ENCODE measurements around the gene FARP2.
A peak's percentile ranks its signal among the peaks of the same experiment; 100 is the strongest.
"Not testable (repeated sequence)": the region's sequence is repeated elsewhere in the genome, so short reads cannot be mapped to it uniquely, and the experiment has no call there.

The FARP2 gene

DNA sequence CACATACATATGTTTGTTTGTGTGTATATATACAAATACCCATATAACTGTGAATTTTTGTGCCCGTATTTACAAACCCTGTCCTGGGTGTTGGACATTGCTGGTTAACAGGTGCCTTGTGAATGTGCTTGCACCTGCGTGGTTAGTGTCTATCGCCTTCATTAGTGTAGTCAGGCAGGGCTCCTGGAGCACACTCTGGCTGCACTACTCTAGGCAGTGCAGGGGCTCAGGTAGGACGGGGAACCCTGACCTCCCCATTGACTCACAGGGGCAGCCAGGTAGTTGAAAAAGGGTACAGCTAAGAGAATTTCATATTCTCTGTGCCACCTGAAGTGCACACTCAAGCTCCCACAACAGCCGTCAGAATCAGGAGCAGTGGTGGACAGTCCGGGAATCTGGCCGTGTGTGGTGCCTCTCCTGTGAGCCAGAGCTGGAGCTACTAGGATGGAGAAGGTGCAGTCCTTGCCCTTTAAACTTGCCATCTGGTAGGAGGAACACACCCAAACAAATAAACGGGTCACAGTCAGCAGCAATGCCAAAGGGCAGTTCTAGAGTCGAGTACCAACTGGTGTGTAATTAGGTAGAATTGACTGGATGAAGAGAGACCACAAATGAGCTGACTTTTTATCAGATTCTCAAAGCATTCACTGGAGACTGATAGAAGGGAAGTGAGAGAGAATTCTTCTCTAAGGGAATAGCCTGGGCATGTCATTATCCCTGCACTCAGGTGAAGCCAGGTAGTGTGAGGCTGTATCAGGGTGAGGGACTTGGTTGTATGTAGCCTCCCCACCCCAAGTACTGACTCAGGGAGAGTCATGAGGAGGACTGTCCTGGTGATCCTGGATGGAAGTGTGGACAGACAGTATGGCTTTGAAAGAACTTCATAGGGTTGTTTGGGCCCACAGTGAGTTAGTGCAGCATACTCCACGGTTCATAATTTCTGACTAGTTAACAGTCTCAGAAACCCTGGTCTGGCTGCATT lies 44.1 kb downstream of the FARP2 start:
- no peak for DNase-seq (ENCODE audit: low read depth in 2 of 2)

DNA sequence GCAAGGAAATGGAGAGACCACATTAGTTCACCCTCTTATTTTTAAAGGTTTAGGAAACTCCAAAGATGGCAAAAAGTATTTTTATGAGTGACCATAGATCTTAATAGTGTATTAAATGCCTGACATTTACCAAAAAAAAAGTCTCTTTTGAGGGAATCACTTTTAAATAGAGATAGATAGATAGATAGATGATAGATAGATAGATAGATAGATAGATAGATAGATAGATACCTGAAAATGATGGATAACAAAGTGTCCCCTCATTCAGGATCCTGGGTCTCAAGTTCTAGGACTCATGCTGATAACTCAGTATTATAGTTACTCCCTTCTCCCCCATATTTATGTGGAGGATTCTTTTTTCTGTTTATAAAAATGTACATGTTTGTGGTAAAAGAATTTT lies 52.8 kb downstream of the FARP2 start:
- DNase-seq (ENCODE audit: low read depth in 2 of 2) = no peak

DNA sequence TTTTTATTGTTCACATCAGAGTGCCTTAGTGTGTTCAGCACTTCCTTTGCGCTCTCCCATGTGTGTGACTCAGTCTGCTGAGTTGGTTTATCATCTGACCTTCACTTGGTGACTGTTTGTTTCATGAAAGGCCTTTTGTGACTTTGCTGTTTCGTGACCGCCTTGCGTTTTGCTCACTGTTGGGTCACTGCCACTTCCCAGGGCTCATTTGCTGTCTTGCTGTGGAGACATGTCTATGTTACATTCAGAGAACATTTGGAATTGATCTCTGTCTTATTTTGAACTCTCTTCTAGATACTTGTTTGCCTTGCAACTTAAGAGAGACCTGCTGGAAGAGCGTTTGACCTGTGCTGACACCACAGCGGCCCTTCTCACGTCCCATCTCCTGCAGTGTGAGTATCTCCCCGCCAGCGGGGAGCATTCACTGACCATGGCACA lies 54.7 kb downstream of the FARP2 start:
- DNase-seq (ENCODE audit: low read depth in 2 of 2) = no peak

DNA sequence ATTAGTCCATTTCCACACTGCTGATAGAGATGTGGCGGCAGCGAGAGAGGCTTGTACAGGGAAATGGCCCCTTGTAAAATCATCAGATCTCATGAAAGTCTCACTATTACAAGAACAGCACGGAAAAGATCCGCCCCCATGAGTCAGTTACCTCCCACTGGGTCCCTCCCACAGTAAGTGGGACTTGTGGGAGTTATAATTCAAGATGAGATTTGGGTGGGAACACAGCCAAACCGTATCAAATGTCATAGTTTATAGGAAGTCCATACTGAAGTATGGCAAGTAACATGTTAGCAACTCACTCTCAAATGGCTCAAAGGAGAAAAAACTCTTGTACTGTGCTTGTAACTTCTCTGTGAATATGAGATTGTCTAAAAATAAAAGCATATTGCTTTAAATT lies 56.1 kb downstream of the FARP2 start:
- no peak for DNase-seq (ENCODE audit: low read depth in 2 of 2)

DNA sequence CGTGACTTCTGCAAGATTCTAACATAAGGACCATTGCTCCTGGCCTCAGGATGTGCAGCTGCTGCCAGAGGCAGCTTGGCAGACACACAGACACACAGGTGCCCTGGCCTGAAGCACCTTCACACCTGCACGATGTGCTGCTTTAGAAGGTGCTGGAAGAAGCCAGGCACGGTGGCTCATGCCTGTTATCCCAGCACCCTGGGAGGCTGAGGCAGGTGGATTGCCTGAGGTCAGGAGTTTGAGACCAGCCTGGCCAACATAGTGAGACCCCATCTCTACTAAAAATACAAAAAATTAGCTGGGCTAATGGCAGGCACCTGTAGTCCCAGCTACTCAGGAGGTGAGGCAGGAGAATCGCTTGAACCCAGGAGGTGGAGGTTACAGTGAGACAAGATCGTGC lies 57.4 kb downstream of the FARP2 start:
- not testable (repeated sequence) for DNase-seq (ENCODE audit: low read depth in 2 of 2)

DNA sequence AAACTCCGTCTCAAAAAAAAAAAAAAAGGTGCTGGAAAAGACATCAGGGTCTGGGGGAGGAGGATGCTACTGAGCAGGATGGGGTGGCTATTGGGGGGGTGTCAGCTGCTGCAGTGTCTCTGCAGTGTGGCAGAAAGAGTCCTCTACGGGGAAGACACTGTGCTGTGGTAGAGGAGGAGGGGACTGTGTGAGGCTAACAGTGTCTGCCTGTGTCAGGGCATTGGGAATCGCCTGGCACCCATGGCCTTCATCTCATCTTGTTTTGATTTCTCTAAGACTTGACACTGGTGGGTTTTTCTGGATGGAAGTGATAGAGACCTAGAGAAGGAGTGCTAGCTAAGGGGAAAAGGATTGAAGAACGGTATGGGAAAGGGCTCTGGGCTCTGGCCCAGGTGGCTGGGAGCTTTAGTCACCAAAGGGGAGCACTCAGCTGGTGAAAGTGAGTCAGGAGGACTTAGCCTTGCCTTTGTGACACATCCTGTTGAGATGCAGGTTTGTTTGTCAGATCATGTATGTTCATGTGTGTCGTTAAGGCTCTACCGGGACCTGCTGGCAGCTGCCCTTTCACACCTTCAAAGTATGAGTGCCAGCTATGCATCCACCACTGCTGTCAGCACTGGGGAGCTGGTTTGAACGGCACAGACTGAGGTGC lies 58.0 kb downstream of the FARP2 start:
- DNase-seq (ENCODE audit: low read depth in 2 of 2) = no peak

DNA sequence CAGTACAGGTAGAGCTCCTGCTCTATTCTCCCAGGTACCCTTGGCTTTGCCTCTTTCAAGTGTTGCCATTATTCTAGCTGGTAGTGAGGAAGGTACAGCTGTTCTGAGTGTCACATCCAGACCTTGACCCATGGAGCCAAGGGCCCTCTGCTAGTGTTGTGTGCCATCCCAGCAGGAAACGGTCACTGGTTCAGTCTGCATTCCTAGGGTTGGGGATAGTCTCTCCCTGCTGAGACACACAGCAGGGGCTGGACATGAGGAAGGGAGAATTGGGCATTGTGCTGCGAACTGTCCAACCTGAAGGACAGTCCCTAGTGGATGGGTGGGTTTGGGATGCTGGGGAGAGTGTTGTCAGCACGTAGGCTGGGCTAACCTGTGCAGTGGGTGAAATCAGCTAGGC lies 59.1 kb downstream of the FARP2 start:
- no peak for DNase-seq (ENCODE audit: low read depth in 2 of 2)

DNA sequence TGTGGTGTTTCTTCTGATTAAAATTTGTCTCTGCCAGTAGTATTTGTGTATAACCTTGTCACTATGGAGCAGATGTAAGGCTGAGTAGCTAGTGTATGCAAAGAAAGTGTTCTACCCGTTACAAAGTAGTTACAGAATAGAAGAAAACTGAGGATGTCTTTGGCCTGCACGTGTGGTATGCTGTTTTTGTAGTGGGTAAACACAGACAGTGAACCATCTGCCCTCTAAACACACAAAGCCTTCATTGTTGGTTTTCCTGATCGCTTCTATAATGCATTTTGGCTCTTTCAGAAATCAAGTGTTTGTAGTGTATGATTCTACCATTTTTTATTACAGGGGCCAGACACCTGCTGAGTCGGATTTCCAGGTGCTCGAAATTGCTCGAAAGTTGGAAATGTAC lies 61.5 kb downstream of the FARP2 start:
- no peak for DNase-seq (ENCODE audit: low read depth in 2 of 2)

DNA sequence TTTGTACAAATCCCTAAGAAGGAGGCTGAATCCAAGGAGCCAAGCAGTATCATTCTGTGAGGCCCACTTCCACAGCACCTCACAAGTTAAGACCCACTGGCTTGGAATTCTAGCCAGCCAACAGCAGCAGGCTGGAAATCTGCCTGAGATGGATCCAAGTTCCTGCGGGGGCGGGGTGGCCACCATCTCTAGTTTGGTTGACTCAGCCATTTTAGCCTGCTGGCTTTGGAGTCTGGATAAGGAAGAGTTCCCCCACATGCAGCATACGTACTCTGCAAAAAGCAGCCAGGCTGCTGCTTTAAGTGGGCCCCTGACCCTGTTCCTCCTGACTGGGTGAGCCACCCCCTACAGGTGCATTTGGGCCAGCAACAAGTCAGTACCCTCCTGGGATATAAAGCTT lies 65.2 kb downstream of the FARP2 start:
- DNase-seq (ENCODE audit: low read depth in 2 of 2) = no peak

DNA sequence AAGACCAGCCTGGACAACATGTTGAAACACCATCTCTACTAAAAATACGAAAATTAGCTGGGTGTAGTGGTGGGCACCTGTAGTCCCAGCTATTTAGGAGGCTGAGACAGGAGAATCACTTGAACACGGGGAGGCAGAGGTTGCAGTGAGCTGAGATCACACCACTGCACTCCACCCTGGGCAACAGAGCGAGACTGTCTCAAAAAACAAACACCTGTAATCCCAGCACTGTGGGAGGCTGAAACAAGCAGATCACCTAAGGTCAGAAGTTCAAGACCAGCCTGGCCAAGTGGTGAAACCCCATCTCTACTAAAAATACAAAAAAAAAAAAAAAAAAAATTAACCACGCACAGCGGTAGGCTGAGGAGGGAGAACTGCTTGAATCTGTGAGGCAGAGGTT lies 65.9 kb downstream of the FARP2 start:
- not testable (repeated sequence) for DNase-seq (ENCODE audit: low read depth in 2 of 2)

DNA sequence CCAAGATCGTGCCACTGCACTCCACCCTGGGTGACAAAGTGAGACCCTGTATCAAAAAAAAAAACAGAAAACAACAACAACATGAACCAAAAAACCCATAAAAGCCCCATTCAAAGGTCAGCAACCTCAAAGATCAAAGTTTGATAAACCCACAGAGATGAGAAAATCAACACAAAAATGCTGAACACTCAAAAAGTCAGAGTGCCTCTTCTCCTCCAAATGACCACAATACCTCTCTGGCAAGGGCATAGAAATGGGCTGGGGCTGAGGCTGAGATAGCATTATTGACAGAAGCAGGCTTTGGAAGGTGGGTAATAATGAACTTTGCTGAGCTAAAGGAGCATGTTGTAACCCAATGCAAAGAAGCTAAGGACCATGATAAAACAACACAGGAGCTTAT lies 66.3 kb downstream of the FARP2 start:
- DNase-seq (ENCODE audit: low read depth in 2 of 2) = no peak

DNA sequence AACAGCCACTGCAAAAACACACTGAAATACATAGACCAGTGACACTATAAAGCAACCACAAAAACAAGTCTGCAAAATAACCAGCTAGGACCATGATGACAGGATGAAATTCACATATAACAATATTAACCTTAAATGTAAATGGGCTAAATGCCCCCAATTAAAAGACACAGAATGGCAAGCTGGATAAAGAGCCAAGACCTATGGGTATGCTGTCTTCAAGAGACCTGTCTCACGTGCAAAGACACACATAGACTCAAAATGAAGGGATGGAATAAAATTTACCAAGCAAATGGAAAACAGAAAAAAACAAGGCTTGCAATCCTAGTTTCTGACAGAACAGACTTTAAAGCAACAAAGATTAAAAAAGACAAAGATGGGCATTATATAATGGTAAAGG lies 67.4 kb downstream of the FARP2 start:
- DNase-seq (ENCODE audit: low read depth in 2 of 2) = not testable (repeated sequence)

DNA sequence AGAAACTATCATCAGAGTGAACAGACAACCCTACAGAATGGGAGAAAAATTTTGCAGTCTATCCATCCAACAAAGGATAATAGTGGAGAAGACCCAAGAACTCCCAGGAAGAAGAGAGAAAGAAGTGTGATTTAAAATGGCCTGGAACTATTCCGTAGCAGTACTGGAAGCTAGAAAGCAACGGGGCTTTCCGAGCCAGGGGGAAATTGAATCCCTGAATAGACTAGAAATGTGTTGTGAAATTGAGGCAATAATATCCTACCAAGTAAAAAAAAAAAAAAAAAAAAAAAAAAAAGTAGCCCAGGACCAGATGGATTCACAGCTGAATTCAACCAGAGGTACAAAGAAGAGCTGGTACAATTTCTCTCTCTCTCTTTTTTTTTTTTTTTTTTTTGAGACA lies 69.3 kb downstream of the FARP2 start:
- DNase-seq (ENCODE audit: low read depth in 2 of 2) = no peak

DNA sequence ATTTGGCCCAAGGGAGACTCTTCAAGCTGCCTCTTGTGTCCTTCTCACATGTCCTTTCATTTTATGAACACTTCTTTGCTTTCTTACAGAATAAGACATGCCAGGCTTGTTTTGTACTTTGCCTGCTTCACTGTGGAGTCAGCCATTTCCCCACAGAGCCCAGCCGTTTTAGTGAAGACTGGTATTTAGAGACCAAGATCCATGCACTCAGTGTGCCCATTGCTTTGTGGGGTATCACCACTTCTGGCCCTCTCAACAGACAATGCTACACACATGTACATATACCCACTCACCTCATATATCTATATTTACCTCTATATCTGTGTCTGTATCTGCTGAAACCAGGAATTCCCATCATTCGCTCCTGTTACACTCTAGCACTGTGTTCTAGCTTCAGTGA lies 74.1 kb downstream of the FARP2 start:
- DNase-seq (ENCODE audit: low read depth in 2 of 2) = no peak

DNA sequence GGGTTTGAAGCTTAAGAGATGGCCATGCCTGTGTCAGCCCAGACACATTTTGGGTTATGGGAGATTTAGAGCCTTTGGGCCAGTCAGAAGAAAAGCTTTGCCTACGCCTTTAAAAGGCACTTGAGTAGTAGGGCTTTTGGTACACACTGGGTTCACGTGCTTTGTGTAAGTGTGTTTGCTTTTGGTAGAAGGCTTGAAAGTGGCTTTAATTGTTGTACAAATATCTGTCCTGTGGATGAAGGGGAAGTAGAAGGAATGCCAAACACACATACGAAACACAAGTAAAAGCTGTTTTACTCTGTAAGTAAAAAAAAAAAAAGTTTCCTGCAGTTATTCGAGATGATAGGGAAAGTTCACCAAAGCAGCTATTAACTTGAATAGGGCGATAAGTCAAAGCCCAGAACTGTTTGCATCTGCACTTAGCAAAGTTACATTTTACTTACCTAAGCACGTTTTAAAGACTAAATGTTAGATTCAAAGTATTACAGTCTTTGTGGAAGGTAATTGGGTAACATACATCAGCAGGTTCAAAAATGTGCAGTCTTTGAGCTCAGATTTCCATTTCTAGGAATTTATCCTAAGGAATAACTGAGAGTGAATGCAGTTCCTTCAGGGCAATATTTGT lies 76.9 kb downstream of the FARP2 start:
- no peak for DNase-seq (ENCODE audit: low read depth in 2 of 2)

DNA sequence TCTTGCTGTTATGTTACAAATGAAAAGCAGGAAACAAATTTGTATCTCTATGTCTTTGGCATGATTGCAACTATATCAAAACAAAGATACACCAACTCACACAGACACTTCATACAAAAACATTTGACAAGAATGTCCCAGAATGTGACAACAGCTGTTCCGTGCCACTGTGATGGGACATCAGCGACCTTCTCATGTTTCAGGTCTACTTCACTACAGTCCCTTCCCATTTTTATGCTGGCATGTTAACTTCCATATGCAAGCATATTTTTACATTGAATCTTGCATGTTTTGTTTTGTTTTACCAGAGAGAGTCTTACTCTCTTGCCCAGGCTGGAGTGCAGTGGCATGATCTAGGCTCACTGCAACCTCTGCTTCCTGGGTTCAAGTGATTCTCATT lies 81.1 kb downstream of the FARP2 start:
- DNase-seq (ENCODE audit: low read depth in 2 of 2) = no peak

DNA sequence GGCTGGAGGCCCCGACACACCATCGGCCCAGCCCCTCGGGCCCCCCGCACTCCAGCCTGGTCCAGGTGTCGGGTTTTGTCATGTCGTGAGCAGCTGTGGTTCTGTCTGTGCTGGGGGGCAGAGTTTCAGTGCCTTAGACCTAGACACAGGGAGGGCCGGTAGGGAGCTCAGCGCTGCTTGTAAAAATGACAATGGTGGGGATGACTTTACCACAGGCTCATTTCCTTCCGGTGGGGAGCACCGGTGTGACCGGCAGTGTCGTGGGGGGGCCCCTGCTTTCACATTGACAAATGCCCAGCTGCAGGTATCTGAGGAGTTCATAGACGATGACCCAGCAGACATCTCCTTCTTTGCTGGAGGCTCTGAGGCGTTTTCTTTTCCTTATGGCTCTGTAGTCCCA lies 85.4 kb downstream of the FARP2 start:
- no peak for DNase-seq (ENCODE audit: low read depth in 2 of 2)

DNA sequence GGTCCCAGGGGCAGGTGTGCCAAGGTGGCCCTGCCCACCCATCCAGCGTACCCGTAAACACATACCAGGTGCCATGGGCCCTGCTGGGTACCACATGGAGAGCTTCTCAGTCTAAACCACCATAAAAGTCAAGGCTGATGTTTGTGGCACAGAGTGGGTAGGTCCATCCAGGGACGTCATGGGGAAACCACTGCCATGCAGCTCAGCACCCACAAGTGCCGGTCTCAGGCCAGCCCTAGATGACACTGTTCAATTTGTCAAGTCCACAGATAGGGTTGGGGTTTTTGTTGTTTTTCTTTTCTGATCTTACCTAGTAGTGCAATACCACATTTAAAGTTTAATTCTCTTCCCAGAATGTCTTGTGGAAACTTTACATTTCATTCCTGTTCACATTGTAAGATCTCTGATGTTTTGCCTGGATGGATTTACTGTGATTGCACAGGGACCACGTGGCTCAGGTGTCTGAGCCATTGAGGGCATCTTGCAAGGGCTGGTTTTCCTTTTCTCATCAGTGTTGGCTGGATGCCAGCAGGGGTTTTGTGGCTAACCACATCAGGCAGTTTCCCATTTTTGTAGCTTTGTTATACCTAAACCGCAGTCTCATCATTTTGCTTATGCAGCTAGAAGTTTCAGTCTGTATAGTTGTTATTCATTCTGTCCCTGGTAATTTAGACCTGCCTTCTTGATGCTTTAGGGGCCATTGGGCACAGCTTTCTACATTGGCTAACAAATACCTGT lies 87.6 kb downstream of the FARP2 start:
- DNase-seq (ENCODE audit: low read depth in 2 of 2) = peak; percentile 81 to 88

DNA sequence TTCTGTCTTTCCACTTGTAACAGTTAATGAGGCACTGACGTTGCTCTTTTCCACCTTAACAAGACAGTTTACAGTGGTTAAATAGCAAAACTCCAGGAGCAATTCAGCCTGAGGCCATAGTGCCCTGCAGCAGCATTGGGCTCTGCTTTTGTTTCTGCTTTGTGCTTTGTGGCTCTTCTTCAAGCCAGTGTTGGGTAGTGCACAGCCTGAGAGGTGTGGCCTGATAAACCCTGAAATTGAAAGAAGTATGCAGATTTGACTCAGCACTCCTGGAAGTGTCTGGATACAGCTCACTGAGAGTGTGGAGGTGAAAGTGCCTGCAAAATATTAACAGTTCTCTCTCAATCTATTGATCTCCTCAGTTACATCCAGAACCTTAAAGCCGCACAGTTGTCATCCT lies 89.3 kb downstream of the FARP2 start:
- no peak for DNase-seq (ENCODE audit: low read depth in 2 of 2)

DNA sequence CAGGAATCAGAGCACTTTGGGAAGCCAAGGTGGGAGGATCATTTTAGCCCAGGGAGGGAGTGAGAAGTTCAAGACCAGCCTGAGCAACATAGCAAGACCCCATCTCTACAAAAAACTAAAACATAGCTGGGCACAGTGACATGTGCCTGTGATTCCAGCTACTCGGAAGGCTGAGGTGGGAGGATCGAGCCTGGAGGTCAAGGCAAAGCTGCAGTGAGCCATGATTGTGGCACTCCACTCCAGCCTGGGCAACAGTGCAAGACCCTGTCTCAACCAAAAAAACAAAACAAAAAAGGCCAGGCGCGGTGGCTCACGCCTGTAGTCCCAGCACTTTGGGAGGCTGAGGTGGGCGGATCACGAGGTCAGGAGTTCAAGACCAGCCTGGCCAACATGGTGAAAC lies 94.0 kb downstream of the FARP2 start:
- not testable (repeated sequence) for DNase-seq (ENCODE audit: low read depth in 2 of 2)

DNA sequence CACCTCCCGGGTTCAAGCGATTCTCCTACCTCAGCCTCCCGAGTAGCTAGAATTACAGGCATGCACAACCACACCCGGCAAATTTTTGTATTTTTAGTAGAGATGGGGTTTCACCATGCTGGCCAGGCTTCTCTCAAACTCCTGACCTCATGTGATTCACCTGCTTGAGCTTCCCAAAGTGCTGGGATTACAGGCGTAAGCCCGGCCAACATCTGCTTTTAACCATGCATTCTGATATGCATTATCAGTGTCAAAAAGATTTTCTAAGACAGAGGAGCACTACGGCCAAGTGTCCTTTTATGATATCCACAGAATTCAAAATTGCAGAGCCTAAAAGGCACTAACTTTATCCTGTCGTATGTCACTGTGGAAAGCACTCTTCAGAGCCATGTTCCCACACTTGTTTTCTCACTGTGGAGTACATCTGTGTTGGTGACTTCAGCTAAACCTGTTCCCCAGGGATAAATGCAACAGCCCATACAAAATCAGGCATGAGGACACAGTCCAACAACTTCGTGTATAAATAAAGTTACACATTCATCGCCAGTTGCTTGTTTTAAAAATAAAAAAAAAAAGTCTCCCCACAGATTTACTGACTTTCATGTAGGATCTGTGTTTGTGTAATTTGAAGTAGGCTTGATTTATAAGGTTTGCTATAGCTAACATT lies 95.9 kb downstream of the FARP2 start:
- DNase-seq (ENCODE audit: low read depth in 2 of 2) = no peak
